PFSK-1 (cell line): Measurements from ENCODE around the gene TIGD1.

Experiments used
- FOXP2 ChIP-seq: optimal IDR thresholded peaks from 2 replicates; pipeline ENCODE3; 2011; ENCODE audit warnings: borderline replicate concordance, control low read depth, inconsistent platforms; ENCODE audit not compliant: insufficient read depth; ENCODE audit errors: extremely low read length, extremely low read depth
- POLR2AphosphoS5 ChIP-seq: IDR thresholded peaks from 2 replicates; pipeline ENCODE4 v1.6.1; 2012; ENCODE audit warnings: low read depth, mild to moderate bottlenecking, control low read depth, low read length, moderate library complexity
- REST ChIP-seq, 2 experiments: IDR thresholded peaks; 2 replicates each; pipeline versions ENCODE4 v1.6.1 to v1.8.0; 2011 to 2012; ENCODE audit warnings: low read depth in 2 of 2, low read length in 2 of 2, control low read depth in 1 of 2, inconsistent platforms in 1 of 2, mild to moderate bottlenecking in 1 of 2, moderate library complexity in 1 of 2; ENCODE audit not compliant: insufficient read depth in 1 of 2
- SIN3A ChIP-seq: IDR thresholded peaks from 2 replicates; pipeline ENCODE4 v1.6.1; 2012; ENCODE audit warnings: mild to moderate bottlenecking, low read length, moderate library complexity, borderline replicate concordance; ENCODE audit not compliant: insufficient read depth
- TAF1 ChIP-seq: IDR thresholded peaks from 2 replicates; pipeline ENCODE4 v1.6.1; 2012; ENCODE audit warnings: low read length, control low read depth, borderline replicate concordance; ENCODE audit not compliant: insufficient read depth

The TIGD1 gene

GRCh38 chr2:232567721-232568120, 17.4 kb upstream of the TIGD1 start:
- no peak for TF ChIP-seq FOXP2
- TF ChIP-seq POLR2AphosphoS5, result no peak
- TF ChIP-seq SIN3A, result no peak
- TF ChIP-seq REST (IDR thresholded peaks at IDR 0.05; ENCODE audit: insufficient read depth in 1 of 2, low read depth in 2 of 2, low read length in 2 of 2), result no peak
- TF ChIP-seq TAF1, result no peak

- TF ChIP-seq FOXP2, result no peak
- no peak for TF ChIP-seq TAF1
- no peak for TF ChIP-seq SIN3A
- no peak for TF ChIP-seq POLR2AphosphoS5
- no peak for TF ChIP-seq REST (IDR thresholded peaks at IDR 0.05; ENCODE audit: insufficient read depth in 1 of 2, low read depth in 2 of 2, low read length in 2 of 2)
These were observed 13.2 kb upstream of the TIGD1 start for GRCh38 chr2:232563580-232563979.

GRCh38 chr2:232562515-232563151, 12.3 kb upstream of the TIGD1 start:
- TF ChIP-seq REST (IDR thresholded peaks at IDR 0.05; ENCODE audit: insufficient read depth in 1 of 2, low read depth in 2 of 2, low read length in 2 of 2) (no peak), FOXP2 (no peak), SIN3A (no peak), POLR2AphosphoS5 (no peak), TAF1 (no peak)

- no peak for TF ChIP-seq TAF1
- no peak for TF ChIP-seq POLR2AphosphoS5
- no peak for TF ChIP-seq REST (IDR thresholded peaks at IDR 0.05; ENCODE audit: insufficient read depth in 1 of 2, low read depth in 2 of 2, low read length in 2 of 2)
These were observed 6.1 kb upstream of the TIGD1 start for GRCh38 chr2:232556426-232556825.

GRCh38 chr2:232551776-232552175, 1.4 kb upstream of the TIGD1 start:
- no peak for TF ChIP-seq TAF1
- TF ChIP-seq FOXP2, result no peak
- no peak for TF ChIP-seq SIN3A
- TF ChIP-seq POLR2AphosphoS5, result no peak
- TF ChIP-seq REST (IDR thresholded peaks at IDR 0.05; ENCODE audit: insufficient read depth in 1 of 2, low read depth in 2 of 2, low read length in 2 of 2), result no peak
